OCI-LY1 (cell line): ENCODE data around the gene SYNGR2.

ENCODE experiments used
- H2AFZ ChIP-seq: fragments of 200-600 bp; sonication (generic), shearing (Covaris generic); 2 replicates; pipeline ENCODE4 v1.6.0; 2014; ENCODE audit warnings: antibody characterized with exemption, mild to moderate bottlenecking, low read length
- H3F3A ChIP-seq: fragments of 200-600 bp; sonication (generic), shearing (Covaris generic); 2 replicates; pipeline ENCODE4 v1.6.0; 2014; ENCODE audit warnings: mild to moderate bottlenecking, antibody characterized with exemption, low read length, moderate library complexity; ENCODE audit not compliant: insufficient read depth
- H3K27ac ChIP-seq: fragments of 200-600 bp; sonication (generic); 2 replicates; pipeline ENCODE4 v1.5.1; 2014; ENCODE audit warnings: low read length, mixed run types, mild to moderate bottlenecking, low read depth; ENCODE audit not compliant: poor library complexity, severe bottlenecking
- H3K27me3 ChIP-seq: fragments of 200-600 bp; sonication (generic); 2 replicates; pipeline ENCODE4 v1.6.0; 2014; ENCODE audit warnings: antibody characterized with exemption, mild to moderate bottlenecking, low read length, moderate library complexity; ENCODE audit not compliant: insufficient read depth
- H3K36me3 ChIP-seq: fragments of 200-600 bp; sonication (generic); 2 replicates; pipeline ENCODE4 v1.6.1; 2014; ENCODE audit warnings: mild to moderate bottlenecking, antibody characterized with exemption, low read length, moderate library complexity, mixed read lengths; ENCODE audit not compliant: insufficient read depth
- H3K4me1 ChIP-seq: fragments of 200-600 bp; sonication (generic); 2 replicates; pipeline ENCODE4 v1.5.1; 2014; ENCODE audit warnings: mild to moderate bottlenecking, low read length, moderate library complexity; ENCODE audit not compliant: insufficient read depth, severe bottlenecking
- H3K4me2 ChIP-seq: fragments of 200-600 bp; sonication (generic), shearing (Covaris generic); 2 replicates; pipeline ENCODE4 v1.6.1; 2014; ENCODE audit warnings: low read length
- H3K4me3 ChIP-seq: fragments of 200-600 bp; sonication (generic); 2 replicates; pipeline ENCODE4 v1.5.1; 2014; ENCODE audit warnings: low read length, low read depth, mild to moderate bottlenecking, mixed read lengths; ENCODE audit not compliant: poor library complexity, severe bottlenecking
- H3K79me2 ChIP-seq: fragments of 200-600 bp; shearing (Covaris generic); 2 replicates; pipeline ENCODE4 v1.6.1; 2016; ENCODE audit warnings: mixed run types, low read length, mixed read lengths; ENCODE audit not compliant: insufficient read depth
- H3K9ac ChIP-seq: fragments of 200-600 bp; sonication (generic), shearing (Covaris generic); 2 replicates; pipeline ENCODE4 v1.6.1; 2014; ENCODE audit warnings: mild to moderate bottlenecking, low read length, mixed read lengths
- H3K9me2 ChIP-seq: fragments of 200-600 bp; sonication (generic), shearing (Covaris generic); 2 replicates; pipeline ENCODE4 v1.6.1; 2014; ENCODE audit warnings: low read depth, mild to moderate bottlenecking, low read length, mixed read lengths
- H3K9me3 ChIP-seq: fragments of 200-600 bp; shearing (Covaris generic); 2 replicates; pipeline ENCODE4 v1.6.1; 2014; ENCODE audit warnings: low read length, mixed read lengths
- H4K20me1 ChIP-seq: fragments of 200-600 bp; sonication (generic), shearing (Covaris generic); 2 replicates; pipeline ENCODE4 v1.6.0; 2016; ENCODE audit warnings: mild to moderate bottlenecking, low read length; ENCODE audit not compliant: insufficient read depth
- CTCF ChIP-seq: fragments of 200-600 bp; sonication (generic), shearing (Covaris generic); IDR thresholded peaks from 2 replicates; pipeline ENCODE4 v1.5.1; 2017; ENCODE audit warnings: mild to moderate bottlenecking, antibody characterized with exemption, low read length, moderate library complexity, mixed read lengths
- EZH2 ChIP-seq: fragments of 200-600 bp; sonication (generic), shearing (Covaris generic); IDR thresholded peaks from 2 replicates; pipeline ENCODE4 v1.8.0; 2017; ENCODE audit warnings: borderline replicate concordance, mixed run types, mild to moderate bottlenecking, antibody characterized with exemption, low read length, moderate library complexity, mixed read lengths

Gene SYNGR2

GRCh38 chr17:78124836-78125137 lies 43.6 kb upstream of the SYNGR2 start:
- no peaks in the 10 kb centered on the region for H3K79me2 ChIP-seq
- no peak overlapping the region for H2AFZ ChIP-seq
- H3K36me3 ChIP-seq, result peaks cover 36% of the 10 kb centered on the region
- no peaks in the 10 kb centered on the region for H4K20me1 ChIP-seq
- peaks cover 68% of the 10 kb centered on the region for H3K4me1 ChIP-seq
- no peaks in the 10 kb centered on the region for H3K9me2 ChIP-seq
- H3K27ac ChIP-seq, result peak overlapping the region; percentile 88
- peak overlapping the region; percentile 74 for H3K4me3 ChIP-seq
- H3F3A ChIP-seq, result no peaks in the 10 kb centered on the region
- TF ChIP-seq EZH2, result no peak
- TF ChIP-seq CTCF, result no peak
- no peaks in the 10 kb centered on the region for H3K9me3 ChIP-seq
- peak overlapping the region; percentile 60 for H3K4me2 ChIP-seq
- H3K27me3 ChIP-seq, result no peaks in the 10 kb centered on the region
- peak overlapping the region; percentile 80 for H3K9ac ChIP-seq

GRCh38 chr17:78125138-78125913 lies 43.1 kb upstream of the SYNGR2 start:
- Histone ChIP-seq H3K79me2 (no peaks in the 10 kb centered on the region), H4K20me1 (no peaks in the 10 kb centered on the region), H3K27ac (peak overlapping the region; percentile 88), H3K36me3 (peaks cover 33% of the 10 kb centered on the region), H3F3A (no peaks in the 10 kb centered on the region), H2AFZ (no peak overlapping the region), H3K4me3 (peak overlapping the region; percentile 74), H3K9me2 (no peaks in the 10 kb centered on the region), H3K9me3 (no peaks in the 10 kb centered on the region), H3K4me1 (peaks cover 73% of the 10 kb centered on the region), H3K27me3 (no peaks in the 10 kb centered on the region), H3K9ac (peak overlapping the region; percentile 80), H3K4me2 (peak overlapping the region; percentile 60)
- TF ChIP-seq EZH2 (no peak), CTCF (no peak)

GRCh38 chr17:78125976-78126894 lies 42.1 kb upstream of the SYNGR2 start:
- H3K79me2 ChIP-seq, result no peaks in the 10 kb centered on the region
- TF ChIP-seq CTCF, result no peak
- no peak for TF ChIP-seq EZH2

More at GRCh38 chr17:78125976-78126894, 42.1 kb upstream of the SYNGR2 start:
- peak overlapping the region; percentile 60 for H3K4me2 ChIP-seq
- H3K36me3 ChIP-seq, result peaks cover 27% of the 10 kb centered on the region
- H3K27me3 ChIP-seq, result no peaks in the 10 kb centered on the region
- H3K4me1 ChIP-seq, result peaks cover 80% of the 10 kb centered on the region
- no peaks in the 10 kb centered on the region for H3K9me2 ChIP-seq
- peak overlapping the region; percentile 88 for H3K27ac ChIP-seq
- H3K4me3 ChIP-seq, result peak overlapping the region; percentile 74
- H3K9me3 ChIP-seq, result no peaks in the 10 kb centered on the region
- H3K9ac ChIP-seq, result peak overlapping the region; percentile 80
- no peak overlapping the region for H2AFZ ChIP-seq
- H4K20me1 ChIP-seq, result no peaks in the 10 kb centered on the region
- no peaks in the 10 kb centered on the region for H3F3A ChIP-seq
